ENCODE results near the gene EID1.
"Not testable (repeated sequence)": the region's sequence is repeated elsewhere in the genome, so short reads cannot be mapped to it uniquely, and the experiment has no call there.

Gene EID1

DNA sequence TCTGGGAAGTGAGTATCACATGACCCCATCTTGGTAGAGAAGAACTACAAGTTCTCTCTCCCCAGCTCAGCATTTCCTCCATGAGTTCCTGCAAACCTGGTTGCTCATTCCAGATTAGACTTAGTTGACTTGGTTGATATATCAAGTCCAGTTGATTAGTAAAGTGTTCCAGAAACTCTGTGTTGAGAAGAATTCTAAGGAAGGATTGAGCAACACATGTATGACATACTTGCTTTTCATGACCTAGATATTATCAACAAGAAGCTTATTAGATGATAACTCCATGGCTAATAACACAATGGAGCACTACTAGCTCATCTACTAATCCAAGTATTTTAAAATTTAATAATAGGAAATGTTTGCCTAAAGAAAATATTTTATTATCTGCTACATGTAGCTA lies 6.4 kb upstream of the EID1 start:
- DNase-seq: no peak

DNA sequence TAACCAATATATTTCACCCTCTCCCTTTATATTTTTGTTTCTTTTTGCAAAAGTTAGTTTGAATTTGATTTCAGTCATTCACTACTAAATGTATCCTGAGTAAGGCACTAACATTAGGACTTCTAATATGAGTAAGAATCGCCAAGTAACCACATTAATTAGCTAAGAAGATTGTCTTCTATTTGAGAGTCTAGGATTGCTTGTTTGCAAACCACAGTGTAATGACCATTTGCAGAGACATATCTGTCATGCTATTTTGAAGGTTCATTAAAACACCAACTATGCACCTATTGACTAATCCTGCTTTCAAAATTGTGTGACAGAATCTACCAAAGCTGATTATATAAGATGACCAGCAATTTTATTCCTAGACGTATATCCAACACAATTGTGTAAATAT lies 5.3 kb upstream of the EID1 start:
- no peak for DNase-seq

GRCh38 chr15:48875241-48875960 lies 2.5 kb upstream of the EID1 start:
- no peak for DNase-seq

DNA sequence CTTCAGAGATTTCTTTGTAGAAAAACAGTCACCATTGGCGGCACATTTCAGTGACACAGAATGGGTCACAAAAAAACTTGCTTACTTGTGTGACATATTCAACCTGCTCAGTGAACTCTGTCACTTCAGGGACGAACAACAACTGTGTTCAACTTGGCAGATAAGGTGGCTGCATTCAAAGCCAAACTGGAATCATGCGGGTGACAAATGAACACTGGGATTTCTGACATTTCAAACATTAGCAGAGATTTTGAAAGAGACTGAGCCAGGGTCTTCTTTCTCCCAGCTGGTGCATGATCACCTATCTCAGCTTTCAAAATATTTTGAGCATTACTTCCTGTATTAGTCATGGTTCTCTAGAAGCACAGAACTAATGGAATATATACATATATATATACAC lies 1.9 kb upstream of the EID1 start:
- no peak for DNase-seq

GRCh38 chr15:48880070-48880634 lies 2.2 kb downstream of the EID1 start:
- DNase-seq: no peak

GRCh38 chr15:48883699-48884098 lies 5.8 kb downstream of the EID1 start:
- DNase-seq: no peak

DNA sequence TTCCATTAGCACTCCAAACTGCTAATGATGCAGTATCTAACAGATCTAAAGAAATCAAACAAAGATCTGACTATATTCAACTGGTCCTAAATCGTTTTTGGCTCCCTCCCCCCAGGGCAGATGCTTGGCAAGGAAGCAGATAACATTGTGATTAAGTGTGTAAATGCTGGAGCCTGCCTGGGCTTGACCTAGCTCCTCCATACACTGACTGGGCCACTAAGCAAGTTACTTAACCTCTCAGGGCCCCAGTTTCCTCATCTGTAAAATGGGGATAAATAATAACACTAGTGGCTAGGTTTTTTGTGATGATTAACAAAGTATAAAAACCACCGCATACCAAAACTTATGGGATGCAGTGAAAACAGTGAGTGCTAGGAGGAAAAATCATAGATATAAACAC lies 9.2 kb downstream of the EID1 start:
- no peak for DNase-seq

- no peak for DNase-seq
Observed at GRCh38 chr15:48888191-48888590, 10.3 kb downstream of the EID1 start.

DNA sequence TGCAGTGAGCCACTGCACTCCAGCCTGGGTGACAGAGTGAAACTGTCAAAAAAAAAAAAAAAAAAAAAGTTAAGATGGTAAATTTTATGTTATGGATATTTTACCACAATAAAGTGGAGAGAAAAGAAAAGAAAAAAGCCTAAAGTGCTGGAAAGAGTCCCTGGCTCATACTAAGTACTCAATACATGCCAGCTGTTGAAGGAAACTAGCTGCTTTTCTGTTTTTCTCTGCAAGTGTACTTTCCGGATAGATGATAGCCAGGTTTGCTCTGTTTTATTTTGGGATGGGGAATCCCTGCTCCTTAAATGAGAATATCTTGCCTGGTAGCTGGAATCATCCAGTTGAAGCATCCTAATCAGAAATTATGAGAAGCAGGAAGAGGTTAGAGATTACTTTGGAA lies 10.9 kb downstream of the EID1 start:
- no peak for DNase-seq

GRCh38 chr15:48889925-48890324 lies 12.0 kb downstream of the EID1 start:
- DNase-seq: no peak

- DNase-seq: no peak
Observed at GRCh38 chr15:48890375-48890972, 12.5 kb downstream of the EID1 start.

DNA sequence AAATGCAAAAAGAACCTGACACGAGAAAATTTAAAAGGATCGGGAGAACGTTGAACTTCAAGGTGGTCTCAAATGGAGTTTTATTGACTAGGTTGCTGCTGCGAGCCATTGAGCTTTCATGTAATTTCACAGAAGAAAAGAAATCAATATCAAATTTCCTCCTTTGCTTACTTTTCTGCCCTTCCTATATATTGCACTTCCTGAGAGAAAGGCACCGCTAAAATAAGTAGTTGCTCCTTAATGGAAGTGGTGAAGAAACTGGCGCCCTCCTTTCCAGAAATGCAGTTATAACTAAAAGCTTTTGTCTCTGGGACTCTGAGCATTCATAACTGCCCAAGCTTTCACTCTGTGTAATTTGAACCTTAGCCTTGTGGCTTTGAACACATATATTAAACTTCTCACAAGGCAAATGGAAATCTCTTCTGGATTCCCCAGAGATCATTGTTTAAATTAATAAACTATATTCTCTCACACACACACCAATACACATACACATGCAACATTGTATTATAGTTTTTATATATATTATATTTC lies 13.4 kb downstream of the EID1 start:
- DNase-seq: no peak

- DNase-seq: no peak
Observed at GRCh38 chr15:48893311-48893710, 15.4 kb downstream of the EID1 start.

GRCh38 chr15:48896869-48897814 lies 19.2 kb downstream of the EID1 start:
- no peak for DNase-seq

DNA sequence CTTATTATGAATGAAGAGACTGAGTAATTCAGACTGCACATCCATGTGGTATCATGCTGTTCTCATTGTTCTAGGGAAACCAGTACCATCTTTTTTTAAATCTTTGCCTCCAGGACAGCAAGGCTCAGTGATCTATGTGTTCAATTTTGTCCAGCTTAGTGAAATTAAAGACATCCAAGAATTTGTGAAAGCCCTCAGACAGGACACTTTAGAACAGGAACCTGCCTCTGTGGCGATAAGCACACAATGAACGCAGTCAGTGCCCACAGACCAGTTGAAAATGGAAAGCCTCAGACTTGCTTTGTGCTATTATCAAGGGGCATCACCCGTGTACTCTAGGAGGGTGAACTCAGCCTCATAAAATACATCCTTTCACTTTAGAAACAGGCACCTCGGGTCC lies 20.1 kb downstream of the EID1 start:
- no peak for DNase-seq

- DNase-seq: no peak
Observed at GRCh38 chr15:48898446-48898845, 20.5 kb downstream of the EID1 start.

DNA sequence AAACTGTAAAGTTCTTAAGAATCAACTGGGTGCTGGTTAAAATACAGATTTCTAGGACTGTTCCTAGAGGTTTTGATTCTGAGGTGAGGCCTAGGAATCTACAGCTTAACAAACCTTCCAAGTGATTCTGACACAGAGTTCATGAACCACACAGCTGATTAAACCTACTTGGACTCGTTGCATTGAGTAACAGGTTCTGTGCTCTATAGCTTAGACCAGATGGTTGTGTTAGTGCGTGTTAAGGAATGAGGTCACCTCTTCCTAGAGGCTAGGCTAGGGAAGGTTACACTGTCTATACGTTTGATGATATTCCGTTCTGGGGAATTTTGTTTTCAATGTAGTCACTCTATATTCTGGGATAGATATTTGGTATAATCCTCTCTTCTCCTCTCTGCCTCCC lies 21.9 kb downstream of the EID1 start:
- DNase-seq: no peak

- no peak for DNase-seq
Observed at GRCh38 chr15:48904758-48905157, 26.8 kb downstream of the EID1 start.

DNA sequence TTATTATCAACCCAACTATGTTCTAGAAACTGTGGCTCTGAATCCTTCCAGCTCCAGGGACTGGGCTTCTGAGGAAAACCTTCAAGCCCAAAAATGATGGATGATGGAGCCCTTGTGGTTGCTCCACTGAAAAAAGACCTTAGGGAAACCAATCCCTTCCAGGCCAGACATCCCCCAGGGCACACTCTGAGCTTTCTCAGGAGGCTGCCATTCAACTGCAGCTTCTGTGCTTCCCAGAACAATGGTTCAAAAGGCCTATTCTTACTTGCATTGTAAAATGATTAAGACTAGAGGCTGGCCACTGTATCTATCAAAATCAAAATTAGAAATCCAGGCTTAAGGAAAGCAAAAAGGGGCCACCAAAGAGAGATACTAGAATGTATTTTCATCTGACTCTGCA lies 27.3 kb downstream of the EID1 start:
- DNase-seq: no peak

- no peak for DNase-seq
Observed at GRCh38 chr15:48905847-48906246, 27.9 kb downstream of the EID1 start.

DNA sequence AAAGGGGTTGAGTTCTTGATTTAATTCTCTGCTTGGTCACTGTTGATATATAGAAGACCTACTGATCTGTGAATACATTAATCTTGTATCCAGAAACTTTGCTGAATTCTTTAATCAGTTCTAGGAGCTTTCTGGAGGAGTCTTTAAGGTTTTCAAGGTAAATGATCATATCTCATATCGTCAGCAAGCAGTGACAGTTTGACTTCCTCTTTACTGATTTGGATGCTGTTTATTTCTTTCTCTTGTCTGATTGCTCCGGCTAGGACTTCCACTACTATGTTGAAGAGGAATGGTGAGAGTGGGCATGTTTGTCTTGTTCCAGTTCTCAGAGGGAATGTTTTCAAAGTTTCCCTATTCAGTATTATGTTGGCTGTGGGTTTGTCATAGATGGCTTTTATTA lies 31.4 kb downstream of the EID1 start:
- DNase-seq: not testable (repeated sequence)

GRCh38 chr15:48910554-48910953 lies 32.6 kb downstream of the EID1 start:
- not testable (repeated sequence) for DNase-seq

DNA sequence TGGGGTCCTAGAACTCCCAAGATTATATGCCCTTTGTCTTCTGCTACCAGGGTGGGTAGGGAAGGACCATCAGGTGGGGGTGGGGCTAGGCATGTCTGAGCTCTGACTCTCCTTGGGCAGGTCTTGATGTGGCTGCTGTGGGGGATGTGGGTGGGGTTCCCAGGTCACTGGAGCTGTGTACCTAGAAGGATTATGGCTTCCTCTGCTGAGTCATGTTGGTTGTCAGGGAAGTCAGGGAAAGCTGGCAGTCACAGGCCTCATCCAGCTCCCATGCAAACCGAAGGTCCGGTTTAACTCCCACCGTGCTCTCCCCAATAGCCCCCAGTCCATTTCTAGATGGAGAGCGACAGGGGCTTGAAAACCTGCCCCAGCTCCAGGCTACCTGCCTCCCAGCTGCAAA lies 35.2 kb downstream of the EID1 start:
- no peak for DNase-seq

Data from NCI-H1694 (cell line).